AG04450 (cell line): ENCODE data around the gene AUP1. TPM values are rescaled to one million over a fixed set of nuclear protein-coding genes. Genes with fewer than 3 reads are reported as not detected.

Experiments used
- CTCF ChIA-PET: fragments of 300-600, 350-600 bp; formaldehyde crosslinking; extraction: SDS; loops from one replicate; lab custom pipeline; 2022; ENCODE audit warnings: antibody characterized with exemption, inconsistent platforms; lab: Charles Lee
- POLR2A ChIA-PET: fragments of 350-600 bp; formaldehyde crosslinking; extraction: SDS; loops from one replicate; lab custom pipeline; 2021; ENCODE audit warnings: antibody characterized with exemption, inconsistent platforms; lab: Yijun Ruan, JAX
- DNase-seq: peaks from one replicate; pipeline ENCODE4 v3.0.0-alpha.2; 2011; ENCODE audit warnings: low read depth, low spot score
- H3K27ac ChIP-seq: one replicate; pipeline ENCODE4 v1.5.1; 2012; ENCODE audit warnings: low read depth, low read length, control low read depth
- H3K27me3 ChIP-seq: one replicate; pipeline ENCODE4 v1.6.0; 2012; ENCODE audit warnings: low read length; ENCODE audit not compliant: control insufficient read depth, insufficient read depth
- H3K4me3 ChIP-seq: 2 replicates; pipeline ENCODE4 v1.5.1; 2011; ENCODE audit warnings: mild to moderate bottlenecking, low read depth, low read length, control low read depth
- H3K9me3 ChIP-seq: 2 replicates; pipeline ENCODE4 v1.5.1; 2012; ENCODE audit warnings: low read length; ENCODE audit not compliant: control insufficient read depth, insufficient read depth
- polyA plus RNA-seq: library from polyadenylated mRNA; depleted of rRNA; stranded (reverse); fragments of >200 nt; gene quantifications from 2 replicates; pipeline ENCODE4 v1.2.3, GENCODE V29; 2011
- TF ChIP-seq, protein P1 (sequence below): IDR thresholded peaks from 2 replicates; pipeline ENCODE4 v1.5.1; 2011; ENCODE audit warnings: low read depth, low read length, control low read depth, inconsistent platforms

The AUP1 gene
- polyA plus RNA-seq, 1 experiment: 51.9 TPM

DNA sequence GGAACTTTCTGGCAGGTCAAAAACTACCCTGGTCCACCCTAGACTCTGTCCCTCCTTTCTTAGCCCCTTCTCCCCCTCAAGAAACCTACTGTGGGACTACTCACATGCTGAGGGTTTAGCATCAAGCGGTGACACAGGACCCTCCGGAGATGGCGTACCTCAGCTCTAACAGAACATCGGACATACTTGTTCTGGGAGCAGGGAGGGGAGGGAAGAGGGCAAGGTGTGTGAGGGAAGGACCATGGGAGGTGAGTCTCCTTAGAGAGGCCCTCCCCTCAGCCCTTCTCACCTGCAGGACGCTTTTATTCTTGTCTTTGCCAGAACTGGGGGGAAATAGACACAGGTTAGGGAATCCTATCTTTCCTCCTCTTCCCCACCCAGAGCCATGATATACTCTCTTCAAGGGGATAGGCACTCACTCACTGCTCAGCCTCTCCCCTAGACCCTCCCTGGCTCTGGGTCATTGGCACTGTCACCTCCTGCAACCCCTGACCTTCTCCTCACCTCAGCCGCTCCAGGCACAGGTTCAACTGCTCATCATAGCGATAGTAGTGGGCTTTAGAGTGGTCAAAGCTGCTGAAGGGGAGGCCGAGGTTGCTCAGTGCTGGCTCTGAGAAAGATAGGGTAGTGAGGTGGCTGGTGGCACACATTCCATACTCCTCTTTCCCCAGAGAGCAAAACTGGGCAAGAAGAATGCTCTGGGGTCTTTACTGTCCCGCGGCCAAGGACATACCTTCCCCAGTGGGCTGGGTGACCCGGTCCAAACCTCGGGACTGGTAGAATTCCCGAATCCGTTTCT lies 23.9 kb downstream of the AUP1 start:
- POLR2A ChIA-PET: interaction anchor here (0.6 to 2.7 kb wide), 2 partner anchors 23 to 68 kb away, joined by 3 to 8 read pairs; partner anchors contain the start of genes CCDC142 and TTC31
- CTCF ChIA-PET: interaction anchor here (1.4 to 2.7 kb wide), 2 partner anchors 23 to 79 kb away, joined by 4 to 11 read pairs; partner anchors contain the start of genes CCDC142 and TTC31

DNA sequence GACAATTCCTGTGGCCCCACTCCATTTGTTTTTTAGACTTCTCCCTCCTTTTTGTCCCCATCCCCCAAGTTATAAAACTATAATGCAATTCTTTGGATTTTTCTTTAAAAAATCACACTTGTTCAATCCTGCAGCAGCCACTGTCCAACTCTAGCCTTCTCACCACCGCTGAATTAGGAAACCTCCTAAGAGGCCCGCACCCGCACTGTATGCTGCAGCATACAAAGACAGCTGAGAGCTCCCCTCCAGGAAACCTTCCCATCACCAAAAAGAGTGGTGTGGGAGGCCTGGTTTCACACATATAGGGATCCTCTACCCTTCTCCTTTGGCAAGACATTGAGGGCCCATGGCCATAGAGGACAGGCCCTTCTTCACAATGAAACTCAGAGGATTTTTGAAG lies 24.9 kb downstream of the AUP1 start:
- ChIA-PET POLR2A (interaction anchor here (1.4 to 2.7 kb wide), 4 partner anchors 16 to 32 kb away, joined by 3 to 12 read pairs (median 6); partner anchors contain the start of genes AUP1, CCDC142, HTRA2 and MRPL53), CTCF (interaction anchor here (0.9 to 2.7 kb wide), 2 partner anchors 21 to 84 kb away, joined by 3 to 11 read pairs; partner anchors contain the start of genes CCDC142 and TTC31)
- Histone ChIP-seq H3K27ac (no peak overlapping the region), H3K9me3 (no peaks in the 10 kb centered on the region; the same call in 1 of the 2 replicates), H3K4me3 (no peak overlapping the region), H3K27me3 (peaks cover 21% of the 10 kb centered on the region)
- no peak for DNase-seq
- TF ChIP-seq, protein P1, sequence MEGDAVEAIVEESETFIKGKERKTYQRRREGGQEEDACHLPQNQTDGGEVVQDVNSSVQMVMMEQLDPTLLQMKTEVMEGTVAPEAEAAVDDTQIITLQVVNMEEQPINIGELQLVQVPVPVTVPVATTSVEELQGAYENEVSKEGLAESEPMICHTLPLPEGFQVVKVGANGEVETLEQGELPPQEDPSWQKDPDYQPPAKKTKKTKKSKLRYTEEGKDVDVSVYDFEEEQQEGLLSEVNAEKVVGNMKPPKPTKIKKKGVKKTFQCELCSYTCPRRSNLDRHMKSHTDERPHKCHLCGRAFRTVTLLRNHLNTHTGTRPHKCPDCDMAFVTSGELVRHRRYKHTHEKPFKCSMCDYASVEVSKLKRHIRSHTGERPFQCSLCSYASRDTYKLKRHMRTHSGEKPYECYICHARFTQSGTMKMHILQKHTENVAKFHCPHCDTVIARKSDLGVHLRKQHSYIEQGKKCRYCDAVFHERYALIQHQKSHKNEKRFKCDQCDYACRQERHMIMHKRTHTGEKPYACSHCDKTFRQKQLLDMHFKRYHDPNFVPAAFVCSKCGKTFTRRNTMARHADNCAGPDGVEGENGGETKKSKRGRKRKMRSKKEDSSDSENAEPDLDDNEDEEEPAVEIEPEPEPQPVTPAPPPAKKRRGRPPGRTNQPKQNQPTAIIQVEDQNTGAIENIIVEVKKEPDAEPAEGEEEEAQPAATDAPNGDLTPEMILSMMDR: no peak

More for the DNA sequence above, 23.9 kb downstream of the AUP1 start:
- no peaks in the 10 kb centered on the region; the same call in 1 of the 2 replicates for H3K9me3 ChIP-seq
- H3K4me3 ChIP-seq: peak overlapping the region; percentile 35
- H3K27ac ChIP-seq: no peak overlapping the region
- TF ChIP-seq, protein P1: no peak
- no peak for DNase-seq
- peaks cover 15% of the 10 kb centered on the region for H3K27me3 ChIP-seq

DNA sequence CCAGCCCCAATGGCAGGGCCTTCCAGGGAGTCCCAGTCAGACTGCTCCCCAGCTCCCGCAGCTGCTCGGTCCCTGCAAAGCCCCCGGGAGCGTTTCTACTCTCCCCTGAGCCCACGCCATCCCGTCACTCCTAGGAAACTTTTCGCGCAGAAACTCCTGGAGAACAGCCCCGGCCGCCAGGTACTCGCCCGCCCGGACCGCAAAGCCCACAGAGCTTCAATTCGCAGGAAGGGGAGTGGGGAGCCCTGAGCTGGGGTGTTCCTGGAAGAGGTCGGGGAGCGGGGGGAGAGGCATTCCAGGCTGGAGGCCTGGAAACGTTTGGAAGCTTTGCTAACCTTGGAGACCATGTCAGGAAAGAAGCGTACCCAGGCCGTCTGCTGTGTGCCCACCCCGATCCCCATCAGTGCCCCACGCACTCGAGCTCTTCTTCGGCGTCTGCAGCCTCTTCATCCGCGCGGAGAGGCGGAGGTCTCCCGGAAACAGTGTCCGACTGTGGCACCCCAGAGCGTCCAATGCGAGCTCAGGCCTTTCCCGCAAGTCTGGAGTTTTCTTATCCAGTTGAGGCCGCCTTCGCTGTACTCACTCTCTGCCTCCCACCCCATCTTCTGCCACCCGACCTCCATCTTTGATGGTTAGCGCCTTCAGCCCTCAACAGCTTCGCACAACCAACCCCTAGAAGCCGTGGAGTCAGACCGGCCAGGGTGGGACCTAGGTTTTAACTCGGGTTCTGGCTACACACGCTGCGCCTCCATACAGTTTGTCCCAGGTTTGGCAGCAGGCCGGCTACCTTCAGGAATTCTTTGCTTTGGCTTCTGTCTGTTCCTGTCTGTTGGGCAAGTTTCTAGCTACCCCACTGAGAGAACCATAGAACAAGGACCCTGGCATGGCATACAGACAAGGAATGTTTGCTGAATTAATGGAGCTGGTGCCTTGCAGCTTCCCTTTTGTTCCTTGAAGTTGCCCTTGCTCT lies 25.7 kb downstream of the AUP1 start:
- H3K4me3 ChIP-seq: peak overlapping the region; percentile 62
- DNase-seq: no peak
- TF ChIP-seq, protein P1: no peak
- ChIA-PET CTCF (interaction anchor here (0.9 to 2.7 kb wide), 4 partner anchors 21 to 169 kb away, joined by 3 to 11 read pairs (median 6); partner anchors contain the start of genes CCDC142 and TTC31), POLR2A (interaction anchor here (0.5 to 2.7 kb wide), 6 partner anchors 16 to 283 kb away, joined by 3 to 12 read pairs (median 4); partner anchors contain the start of genes AUP1, CCDC142, HTRA2 and LOXL3)
- H3K27me3 ChIP-seq: peaks cover 27% of the 10 kb centered on the region
- H3K9me3 ChIP-seq: no peaks in the 10 kb centered on the region; the same call in 1 of the 2 replicates
- peak overlapping the region; percentile 90 for H3K27ac ChIP-seq

DNA sequence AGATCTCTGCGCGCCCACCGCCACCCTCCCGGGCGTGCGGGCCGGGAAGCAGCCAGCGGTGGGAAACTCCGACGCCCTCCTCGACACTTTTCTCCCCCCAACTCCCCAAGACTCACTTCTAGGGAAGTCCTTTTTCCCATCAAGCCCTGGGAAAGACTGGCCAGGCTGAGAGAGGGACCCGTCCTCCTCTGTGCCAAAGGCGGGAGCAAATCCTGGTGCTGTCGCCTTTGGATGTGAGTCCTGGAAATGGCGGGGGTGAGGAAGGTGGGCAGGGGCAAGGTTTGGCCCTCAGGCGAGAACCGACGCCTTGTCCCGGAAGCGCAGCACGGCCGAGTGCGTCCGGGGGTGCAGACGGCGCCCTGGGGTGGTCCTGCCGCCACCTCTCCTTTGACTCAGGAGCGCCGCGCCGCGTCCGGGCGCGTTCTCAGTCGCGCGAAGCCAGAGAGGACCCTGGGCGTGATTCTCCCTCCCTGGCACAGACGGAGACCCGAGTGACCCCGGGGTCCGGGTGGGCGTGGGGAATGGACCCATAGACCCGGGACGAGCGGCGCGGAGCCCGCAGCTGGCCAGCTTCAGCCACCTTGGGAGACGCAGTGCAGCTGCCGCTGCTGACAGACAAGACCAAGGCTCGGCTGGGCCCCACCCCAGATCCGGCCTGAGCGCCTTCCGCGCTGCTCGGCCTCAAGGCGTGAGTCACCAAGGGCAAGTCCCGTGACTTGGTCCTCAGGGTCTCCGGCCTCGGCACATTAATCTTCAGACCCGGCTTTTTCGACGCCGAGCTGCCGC lies 26.6 kb downstream of the AUP1 start:
- Histone ChIP-seq H3K27me3 (peaks cover 34% of the 10 kb centered on the region), H3K4me3 (peak overlapping the region; percentile 62), H3K27ac (peak overlapping the region; percentile 90), H3K9me3 (no peaks in the 10 kb centered on the region; the same call in 1 of the 2 replicates)
- TF ChIP-seq, protein P1: peak; percentile 40
- DNase-seq: peak; percentile 58
- POLR2A ChIA-PET: interaction anchor here (1.2 to 2.7 kb wide), 5 partner anchors 15 to 51 kb away, joined by 3 to 12 read pairs (median 4); partner anchors contain the start of genes AUP1, CCDC142, HTRA2 and LOXL3
- CTCF ChIA-PET: interaction anchor here (1.2 to 2.7 kb wide), 3 partner anchors 20 to 168 kb away, joined by 4 to 11 read pairs (median 9); partner anchors contain the start of genes CCDC142 and TTC31
